GM12878 (cell line): ENCODE measurements around the gene ZNF600. TPM values are rescaled to one million over a fixed set of nuclear protein-coding genes. Genes with fewer than 3 reads are reported as not detected.

ENCODE experiments used
- ATAC-seq: fragments of 200-7000 bp; cut with Tn5 transposase; 3 replicates; pipeline ENCODE4 v1.9.1; 2020; ENCODE audit warnings: mild to moderate bottlenecking, moderate library complexity
- BruUV-seq: library from RNA; stranded (reverse); fragments of 400-500 nt; replicated peaks from 2 replicates; lab custom pipeline; 2021; lab: Mats Ljungman, UMichigan
- CTCF ChIA-PET: fragments of 300-600 bp; sonication (Branson Sonifier 250); formaldehyde crosslinking; extraction: SDS; loops from one replicate; lab custom pipeline; 2021; ENCODE audit warnings: inconsistent platforms; lab: Yijun Ruan, JAX
- POLR2A ChIA-PET: fragments of 350-600 bp; formaldehyde crosslinking; extraction: SDS; loops from one replicate; lab custom pipeline; 2021; ENCODE audit warnings: inconsistent platforms; lab: Charles Lee
- RAD21 ChIA-PET: fragments of 300-600 bp; sonication (Branson Sonifier 250); formaldehyde crosslinking; loops from one replicate; lab custom pipeline; 2023; ENCODE audit warnings: antibody characterized with exemption; ENCODE audit not compliant: unreplicated experiment; lab: Charles Lee
- SMC1A ChIA-PET: fragments of 300-600 bp; sonication (Branson Sonifier 250); formaldehyde crosslinking; loops from one replicate; lab custom pipeline; 2023; ENCODE audit not compliant: unreplicated experiment, uncharacterized antibody; lab: Charles Lee
- DNase-seq: peaks from one replicate; pipeline ENCODE4 v3.0.0-alpha.2; 2011; ENCODE audit warnings: low read depth, low spot score
- FAIRE-seq: peaks from 3 replicates; lab custom pipeline; 2011; peaks lifted over from hg19 to GRCh38; lab: Jason Lieb, UNC
- H2AFZ ChIP-seq: 2 replicates; pipeline ENCODE4 v1.6.0; 2011; ENCODE audit warnings: low read depth, low read length, control low read depth; ENCODE audit not compliant: control insufficient read depth
- H3K27ac ChIP-seq: 2 replicates; pipeline ENCODE4 v1.5.1; 2011; ENCODE audit warnings: control low read depth; ENCODE audit not compliant: control insufficient read depth, insufficient read depth
- H3K27me3 ChIP-seq, 2 experiments: replicated peaks in 1 of 2; 2 replicates each; pipeline versions ENCODE4 v1.6.0 to v1.6.1; 2011; ENCODE audit warnings: low read length in 1 of 2; ENCODE audit not compliant: control insufficient read depth in 2 of 2, insufficient read depth in 2 of 2
- H3K36me3 ChIP-seq, 2 experiments: 2 replicates each; pipeline ENCODE4 v1.5.1; 2011; ENCODE audit warnings: low read length in 1 of 2; ENCODE audit not compliant: control insufficient read depth in 2 of 2, insufficient read depth in 2 of 2
- H3K4me1 ChIP-seq: 2 replicates; pipeline ENCODE4 v1.6.1; 2011; ENCODE audit warnings: mild to moderate bottlenecking, low read length, moderate library complexity, mixed read lengths; ENCODE audit not compliant: control insufficient read depth, insufficient read depth
- H3K4me2 ChIP-seq: 2 replicates; pipeline ENCODE4 v1.6.0; 2011; ENCODE audit warnings: control low read depth; ENCODE audit not compliant: control insufficient read depth, insufficient read depth
- H3K4me3 ChIP-seq: fragments of 200-600 bp; sonication (generic); 2 replicates; pipeline ENCODE4 v1.5.1; 2016
- H3K79me2 ChIP-seq: 2 replicates; pipeline ENCODE4 v1.6.0; 2011; ENCODE audit warnings: low read length; ENCODE audit not compliant: control insufficient read depth, insufficient read depth
- H3K9ac ChIP-seq: 2 replicates; pipeline ENCODE4 v1.8.0; 2011; ENCODE audit warnings: low read length, control low read depth, mixed read lengths; ENCODE audit not compliant: control insufficient read depth, insufficient read depth
- H3K9me3 ChIP-seq: replicated peaks from 3 replicates; pipeline ENCODE4 v1.5.1; 2011; ENCODE audit warnings: mild to moderate bottlenecking, low read length; ENCODE audit not compliant: control insufficient read depth, insufficient read depth
- H4K20me1 ChIP-seq: 2 replicates; pipeline ENCODE4 v1.6.0; 2011; ENCODE audit not compliant: control insufficient read depth, insufficient read depth
- CBFB ChIP-seq: IDR thresholded peaks from 2 replicates; pipeline ENCODE4 v1.6.1; 2016; ENCODE audit warnings: antibody characterized with exemption, low read depth
- CBX5 ChIP-seq: sonication (generic); IDR thresholded peaks from 2 replicates; pipeline ENCODE4 v1.6.1; 2016; ENCODE audit warnings: low read depth, moderate library complexity, mild to moderate bottlenecking, inconsistent platforms
- CEBPB ChIP-seq, 2 experiments: fragments of 150-350 bp in 1 of 2; IDR thresholded peaks; 2 replicates each; pipeline ENCODE4 v1.6.1; 2012 to 2014; ENCODE audit warnings: low read depth in 2 of 2, low read length in 2 of 2, borderline replicate concordance in 1 of 2, inconsistent platforms in 1 of 2
- FOXK2 ChIP-seq: fragments of 450-650 bp; IDR thresholded peaks from 2 replicates; pipeline ENCODE4 v1.6.1; 2017; ENCODE audit warnings: mild to moderate bottlenecking, moderate library complexity
- KAT2A ChIP-seq: conservative IDR thresholded peaks from 2 replicates; pipeline ENCODE4 v1.6.1; 2011; ENCODE audit warnings: low read depth, low read length; ENCODE audit not compliant: control insufficient read depth
- NFYB ChIP-seq: IDR thresholded peaks from 2 replicates; pipeline ENCODE4 v1.6.1; 2011; ENCODE audit warnings: low read depth, mild to moderate bottlenecking, low read length, improper control_type of control experiment, moderate library complexity; ENCODE audit not compliant: insufficient read depth
- PKNOX1 ChIP-seq: fragments of 450-650 bp; IDR thresholded peaks from 2 replicates; pipeline ENCODE4 v1.6.1; 2016; ENCODE audit warnings: mild to moderate bottlenecking
- POLR2A ChIP-seq: IDR thresholded peaks from 2 replicates; pipeline ENCODE4 v1.6.1; 2011; ENCODE audit warnings: low read depth, mild to moderate bottlenecking, low read length
- RUNX3 ChIP-seq: IDR thresholded peaks from 2 replicates; pipeline ENCODE4 v1.6.1; 2012; ENCODE audit warnings: low read length, inconsistent platforms
- SMAD5 ChIP-seq: IDR thresholded peaks from 2 replicates; pipeline ENCODE4 v1.6.1; 2016; ENCODE audit warnings: antibody characterized with exemption, low read depth
- SP1 ChIP-seq: IDR thresholded peaks from one replicate; pipeline ENCODE4 v1.6.1; 2011; ENCODE audit warnings: low read depth, low read length
- TARDBP ChIP-seq: IDR thresholded peaks from 2 replicates; pipeline ENCODE4 v1.6.1; 2016; ENCODE audit warnings: borderline replicate concordance
- ZNF24 ChIP-seq: fragments of 450-650 bp; IDR thresholded peaks from 2 replicates; pipeline ENCODE4 v1.6.1; 2017; ENCODE audit warnings: antibody characterized with exemption, mild to moderate bottlenecking
- WGBS: methylation state at CpG from one replicate; pipeline ENCODE4 v1.1.6; 2016; ENCODE audit warnings: low lambda C conversion rate; ENCODE audit not compliant: insufficient replicate concordance, insufficient coverage; ENCODE audit errors: missing lambda C conversion rate; 5-methylcytosine and 5-hydroxymethylcytosine counted together
- in situ Hi-C: fragments of 300-500 bp; cut with MboI; formaldehyde crosslinking; loops from 9 replicates; pipeline ENCODE4 v1.14.3; 2018; ENCODE audit warnings: mixed read lengths
- intact Hi-C: fragments of 100-400 bp; cut with micrococcal nuclease; formaldehyde crosslinking; loops from one replicate; pipeline ENCODE4 v1.14.2; 2022; ENCODE audit not compliant: unreplicated experiment
- polyA plus RNA-seq, 11 experiments: library from polyadenylated mRNA; depleted of rRNA in 4 of 11; unstranded in 6 of 11; stranded (reverse) in 5 of 11; fragments of >200 nt; fragmentation: Nextera tagmentation in 4 of 11; fragmentation: Illumina TruSeq in 1 of 11; extraction: Ambion mirVana in 4 of 11; extraction: Trizol in 1 of 11; gene quantifications; 1 replicate in 1 of 11; 2 replicates in 10 of 11; pipeline versions ENCODE4 v1.2.1 to v1.2.3, GENCODE V29; 2011 to 2016; ENCODE audit warnings: inconsistent platforms in 2 of 11, missing spikeins in 2 of 11, low read depth in 1 of 11
- total RNA-seq, 4 experiments: library from RNA; depleted of rRNA in 3 of 4; stranded (reverse); fragments of >200 nt in 3 of 4; fragmentation: Illumina TruSeq in 1 of 4; extraction: Trizol in 1 of 4; gene quantifications; 2 replicates each; pipeline versions ENCODE4 v1.2.1 to v1.2.3, GENCODE V29; 2013 to 2021
- TF ChIP-seq, protein P1 (sequence below): fragments of 450-650 bp; IDR thresholded peaks from 2 replicates; pipeline ENCODE4 v1.6.1; 2016; ENCODE audit warnings: mild to moderate bottlenecking, moderate library complexity, borderline replicate concordance
- TF ChIP-seq, protein P2 (sequence below): IDR thresholded peaks from 2 replicates; pipeline ENCODE4 v1.6.1; 2011; ENCODE audit warnings: borderline replicate concordance, low read depth, mild to moderate bottlenecking, moderate library complexity, low read length; ENCODE audit not compliant: insufficient read depth, poor library complexity, severe bottlenecking

Gene ZNF600
- total and polyA plus RNA-seq, 10 of the 15 experiments (the other 5 are each of a cell fraction or from before 2014, with no cell fraction given), result 9.5 to 25.6 (median 11.9) TPM

GRCh38 chr19:52789440-52789839 lies 2.8 kb upstream of the ZNF600 start:
- ChIA-PET RAD21 (no interaction called here), POLR2A (no interaction called here), SMC1A (no interaction called here), CTCF (no interaction called here)
- DNase-seq (no peak), ATAC-seq (no peak), FAIRE-seq (no peak)
- Histone ChIP-seq H3K36me3 (no peaks in the 10 kb centered on the region), H3K9me3 (peaks cover 1% of the 10 kb centered on the region; the same call in 1 of the 3 replicates), H3K27ac (no peak overlapping the region), H3K79me2 (peaks cover 12% of the 10 kb centered on the region), H3K4me1 (no peaks in the 10 kb centered on the region), H3K4me2 (no peak overlapping the region), H3K27me3 (no peaks in the 10 kb centered on the region), H3K4me3 (no peak overlapping the region), H3K9ac (no peak overlapping the region), H4K20me1 (no peaks in the 10 kb centered on the region), H2AFZ (no peak overlapping the region)
- intact Hi-C loops (loop anchor here (5.0 kb wide), 1 partner anchor 97 kb away; no protein-coding TSS in a partner anchor), in situ Hi-C loops (no loop called here)
- 55% methylated on average over 6 of the region's 6 CpGs for WGBS
- no TSS peak for BruUV-seq
- TF ChIP-seq KAT2A (no peak), CBFB (no peak), RUNX3 (no peak), POLR2A (no peak), ZNF24 (no peak), SP1 (no peak), PKNOX1 (no peak), NFYB (no peak), FOXK2 (no peak), CBX5 (no peak), TARDBP (no peak), SMAD5 (no peak), CEBPB (IDR thresholded peaks at IDR 0.05; ENCODE audit: borderline replicate concordance in 1 of 2, low read depth in 2 of 2, low read length in 2 of 2) (no peak)
- TF ChIP-seq, protein P1, sequence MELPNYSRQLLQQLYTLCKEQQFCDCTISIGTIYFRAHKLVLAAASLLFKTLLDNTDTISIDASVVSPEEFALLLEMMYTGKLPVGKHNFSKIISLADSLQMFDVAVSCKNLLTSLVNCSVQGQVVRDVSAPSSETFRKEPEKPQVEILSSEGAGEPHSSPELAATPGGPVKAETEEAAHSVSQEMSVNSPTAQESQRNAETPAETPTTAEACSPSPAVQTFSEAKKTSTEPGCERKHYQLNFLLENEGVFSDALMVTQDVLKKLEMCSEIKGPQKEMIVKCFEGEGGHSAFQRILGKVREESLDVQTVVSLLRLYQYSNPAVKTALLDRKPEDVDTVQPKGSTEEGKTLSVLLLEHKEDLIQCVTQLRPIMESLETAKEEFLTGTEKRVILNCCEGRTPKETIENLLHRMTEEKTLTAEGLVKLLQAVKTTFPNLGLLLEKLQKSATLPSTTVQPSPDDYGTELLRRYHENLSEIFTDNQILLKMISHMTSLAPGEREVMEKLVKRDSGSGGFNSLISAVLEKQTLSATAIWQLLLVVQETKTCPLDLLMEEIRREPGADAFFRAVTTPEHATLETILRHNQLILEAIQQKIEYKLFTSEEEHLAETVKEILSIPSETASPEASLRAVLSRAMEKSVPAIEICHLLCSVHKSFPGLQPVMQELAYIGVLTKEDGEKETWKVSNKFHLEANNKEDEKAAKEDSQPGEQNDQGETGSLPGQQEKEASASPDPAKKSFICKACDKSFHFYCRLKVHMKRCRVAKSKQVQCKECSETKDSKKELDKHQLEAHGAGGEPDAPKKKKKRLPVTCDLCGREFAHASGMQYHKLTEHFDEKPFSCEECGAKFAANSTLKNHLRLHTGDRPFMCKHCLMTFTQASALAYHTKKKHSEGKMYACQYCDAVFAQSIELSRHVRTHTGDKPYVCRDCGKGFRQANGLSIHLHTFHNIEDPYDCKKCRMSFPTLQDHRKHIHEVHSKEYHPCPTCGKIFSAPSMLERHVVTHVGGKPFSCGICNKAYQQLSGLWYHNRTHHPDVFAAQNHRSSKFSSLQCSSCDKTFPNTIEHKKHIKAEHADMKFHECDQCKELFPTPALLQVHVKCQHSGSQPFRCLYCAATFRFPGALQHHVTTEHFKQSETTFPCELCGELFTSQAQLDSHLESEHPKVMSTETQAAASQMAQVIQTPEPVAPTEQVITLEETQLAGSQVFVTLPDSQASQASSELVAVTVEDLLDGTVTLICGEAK, result no peak
- TF ChIP-seq, protein P2, sequence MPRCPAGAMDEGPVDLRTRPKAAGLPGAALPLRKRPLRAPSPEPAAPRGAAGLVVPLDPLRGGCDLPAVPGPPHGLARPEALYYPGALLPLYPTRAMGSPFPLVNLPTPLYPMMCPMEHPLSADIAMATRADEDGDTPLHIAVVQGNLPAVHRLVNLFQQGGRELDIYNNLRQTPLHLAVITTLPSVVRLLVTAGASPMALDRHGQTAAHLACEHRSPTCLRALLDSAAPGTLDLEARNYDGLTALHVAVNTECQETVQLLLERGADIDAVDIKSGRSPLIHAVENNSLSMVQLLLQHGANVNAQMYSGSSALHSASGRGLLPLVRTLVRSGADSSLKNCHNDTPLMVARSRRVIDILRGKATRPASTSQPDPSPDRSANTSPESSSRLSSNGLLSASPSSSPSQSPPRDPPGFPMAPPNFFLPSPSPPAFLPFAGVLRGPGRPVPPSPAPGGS, result no peak
